Mesenchymal stem cell (in vitro differentiated cells and primary cell): ENCODE data around the gene BRD4.
"Not testable (repeated sequence)": the region's sequence is repeated elsewhere in the genome, so short reads cannot be mapped to it uniquely, and the experiment has no call there.

ENCODE experiments used
- DNase-seq: peaks from one replicate; pipeline ENCODE4 v3.0.0-alpha.2; 2013
- H2AFZ ChIP-seq: one replicate; pipeline ENCODE4 v1.6.1; 2013; ENCODE audit warnings: low read depth, mild to moderate bottlenecking, control low read depth, inconsistent platforms, low read length, moderate library complexity
- H2AK5ac ChIP-seq: 2 replicates; pipeline ENCODE4 v1.6.1; 2013; ENCODE audit warnings: low read length, moderate library complexity, mild to moderate bottlenecking, inconsistent platforms; ENCODE audit not compliant: severe bottlenecking
- H2BK120ac ChIP-seq: one replicate; pipeline ENCODE4 v1.6.1; 2013; ENCODE audit warnings: low read depth, mild to moderate bottlenecking, inconsistent platforms, low read length, moderate library complexity
- H2BK12ac ChIP-seq, 2 experiments: one replicate each; pipeline ENCODE4 v1.6.1; 2013; ENCODE audit warnings: inconsistent platforms in 2 of 2, low read length in 2 of 2, mild to moderate bottlenecking in 2 of 2, moderate library complexity in 2 of 2, control low read depth in 1 of 2
- H2BK15ac ChIP-seq: one replicate; pipeline ENCODE4 v1.6.1; 2013; ENCODE audit warnings: mild to moderate bottlenecking, low read depth, inconsistent platforms; ENCODE audit not compliant: poor library complexity, severe bottlenecking
- H2BK5ac ChIP-seq: 2 replicates; pipeline ENCODE4 v1.6.1; 2013; ENCODE audit warnings: low read depth, mild to moderate bottlenecking, low read length, control low read depth, inconsistent platforms; ENCODE audit not compliant: poor library complexity, severe bottlenecking
- H3K14ac ChIP-seq, 2 experiments: one replicate each; pipeline ENCODE4 v1.6.1; 2013; ENCODE audit warnings: inconsistent platforms in 2 of 2, low read length in 2 of 2, control low read depth in 1 of 2, mild to moderate bottlenecking in 1 of 2, moderate library complexity in 1 of 2
- H3K18ac ChIP-seq, 2 experiments: one replicate each; pipeline ENCODE4 v1.6.1; 2013; ENCODE audit warnings: inconsistent platforms in 2 of 2, low read length in 2 of 2, control low read depth in 1 of 2, low read depth in 1 of 2, mild to moderate bottlenecking in 1 of 2
- H3K23ac ChIP-seq, 2 experiments: one replicate each; pipeline ENCODE4 v1.6.1; 2013; ENCODE audit warnings: inconsistent platforms in 2 of 2, low read length in 2 of 2, mild to moderate bottlenecking in 2 of 2, moderate library complexity in 2 of 2, control low read depth in 1 of 2
- H3K27ac ChIP-seq: 2 replicates; pipeline ENCODE4 v1.5.1; 2013; ENCODE audit warnings: mild to moderate bottlenecking, moderate library complexity, low read length, control low read depth, inconsistent platforms; ENCODE audit not compliant: poor library complexity, severe bottlenecking
- H3K27me3 ChIP-seq, 2 experiments: 2 replicates each; pipeline versions ENCODE4 v1.6.1 to v1.7.0; 2013; ENCODE audit warnings: low read length in 2 of 2, mild to moderate bottlenecking in 2 of 2, moderate library complexity in 2 of 2, control low read depth in 1 of 2, inconsistent platforms in 1 of 2; ENCODE audit not compliant: control insufficient read depth in 1 of 2, insufficient read depth in 1 of 2
- H3K36me3 ChIP-seq, 2 experiments: 2 replicates each; pipeline versions ENCODE4 v1.6.1 to v1.7.0; 2013; ENCODE audit warnings: low read length in 2 of 2, control low read depth in 1 of 2, inconsistent platforms in 1 of 2, low read depth in 1 of 2, mild to moderate bottlenecking in 1 of 2; ENCODE audit not compliant: insufficient read depth in 2 of 2, control insufficient read depth in 1 of 2
- H3K4ac ChIP-seq, 2 experiments: one replicate each; pipeline ENCODE4 v1.6.1; 2013; ENCODE audit warnings: inconsistent platforms in 2 of 2, low read length in 2 of 2, mild to moderate bottlenecking in 2 of 2, moderate library complexity in 2 of 2, control low read depth in 1 of 2, low read depth in 1 of 2
- H3K4me1 ChIP-seq: 2 replicates; pipeline ENCODE4 v1.6.1; 2013; ENCODE audit warnings: low read depth, low read length, control low read depth; ENCODE audit not compliant: control insufficient read depth, insufficient read depth
- H3K4me2 ChIP-seq: 2 replicates; pipeline ENCODE4 v1.6.1; 2013; ENCODE audit warnings: low read length, mild to moderate bottlenecking, inconsistent platforms; ENCODE audit not compliant: poor library complexity, severe bottlenecking
- H3K4me3 ChIP-seq, 2 experiments: 2 replicates each; pipeline versions ENCODE4 v1.5.1 to v1.7.0; 2013; ENCODE audit warnings: low read length in 2 of 2, mild to moderate bottlenecking in 2 of 2, control low read depth in 1 of 2, low read depth in 1 of 2; ENCODE audit not compliant: insufficient read depth in 1 of 2
- H3K79me1 ChIP-seq: replicated peaks from 2 replicates; pipeline ENCODE4 v1.6.1; 2013; ENCODE audit warnings: mild to moderate bottlenecking, control low read depth, low read length, inconsistent platforms; ENCODE audit not compliant: poor library complexity, severe bottlenecking
- H3K9ac ChIP-seq: 2 replicates; pipeline ENCODE4 v1.7.0; 2013; ENCODE audit warnings: mild to moderate bottlenecking, low read length, moderate library complexity
- H3K9me3 ChIP-seq: 2 replicates; pipeline ENCODE4 v1.7.0; 2013; ENCODE audit warnings: mild to moderate bottlenecking, low read length; ENCODE audit not compliant: control insufficient read depth
- H4K8ac ChIP-seq: one replicate; pipeline ENCODE4 v1.6.1; 2013; ENCODE audit warnings: inconsistent platforms, mild to moderate bottlenecking, low read length, moderate library complexity
- H4K91ac ChIP-seq: one replicate; pipeline ENCODE4 v1.6.1; 2013; ENCODE audit warnings: mild to moderate bottlenecking, low read length, inconsistent platforms
- WGBS: methylation state at CpG from one replicate; pipeline ENCODE4 v1.1.7; 2013; ENCODE audit warnings: mixed read lengths; 5-methylcytosine and 5-hydroxymethylcytosine counted together

BRD4 gene

GRCh38 chr19:15340086-15340485 lies 7.7 kb upstream of the BRD4 start:
- H2BK5ac ChIP-seq, result no peak overlapping the region

GRCh38 chr19:15337202-15337601 lies 4.9 kb upstream of the BRD4 start:
- H4K91ac ChIP-seq, result no peak overlapping the region
- peak overlapping the region in 1 of 2 experiments; percentile 33 for H3K4me3 ChIP-seq
- H3K14ac ChIP-seq, result no peak overlapping the region
- H3K27me3 ChIP-seq, result no peaks in the 10 kb centered on the region
- H3K79me1 ChIP-seq, result peaks cover 24% of the 10 kb centered on the region
- no peak overlapping the region for H2AFZ ChIP-seq
- peaks cover 0 to 4% of the 10 kb centered on the region in 2 experiments for H3K36me3 ChIP-seq
- H2BK15ac ChIP-seq, result no peak overlapping the region
- H3K9ac ChIP-seq, result peak overlapping the region; percentile 82
- H3K23ac ChIP-seq, result no peak overlapping the region
- peak; percentile 81 for DNase-seq
- H4K8ac ChIP-seq, result no peak overlapping the region
- 62% methylated on average over 6 of the region's 8 CpGs for WGBS
- H3K18ac ChIP-seq, result no peak overlapping the region
- H3K27ac ChIP-seq, result no peak overlapping the region
- H2AK5ac ChIP-seq, result no peak overlapping the region
- H3K4me2 ChIP-seq, result no peak overlapping the region
- H2BK120ac ChIP-seq, result no peak overlapping the region
- H2BK12ac ChIP-seq, result no peak overlapping the region
- H3K4ac ChIP-seq, result no peak overlapping the region
- H3K9me3 ChIP-seq, result no peaks in the 10 kb centered on the region
- peaks cover 11% of the 10 kb centered on the region for H3K4me1 ChIP-seq
- no peak overlapping the region for H2BK5ac ChIP-seq

More at GRCh38 chr19:15340086-15340485, 7.7 kb upstream of the BRD4 start:
- Histone ChIP-seq H3K4ac (no peak overlapping the region), H3K9ac (no peak overlapping the region), H3K18ac (no peak overlapping the region), H3K4me2 (no peak overlapping the region), H3K14ac (no peak overlapping the region), H3K36me3 (peaks cover 6 to 14% of the 10 kb centered on the region in 2 experiments), H2BK15ac (no peak overlapping the region), H4K8ac (no peak overlapping the region), H3K79me1 (peaks cover 20% of the 10 kb centered on the region), H3K4me1 (peaks cover 4% of the 10 kb centered on the region), H2BK120ac (no peak overlapping the region), H3K4me3 (no peak overlapping the region), H2AFZ (no peak overlapping the region), H4K91ac (no peak overlapping the region), H2BK12ac (no peak overlapping the region), H3K9me3 (no peaks in the 10 kb centered on the region), H3K23ac (no peak overlapping the region), H3K27me3 (no peaks in the 10 kb centered on the region), H3K27ac (no peak overlapping the region), H2AK5ac (no peak overlapping the region)
- DNase-seq, result no peak
- WGBS, result 93% methylated on average over 3 of the region's 4 CpGs

GRCh38 chr19:15335992-15336391 lies 3.7 kb upstream of the BRD4 start:
- H2AK5ac ChIP-seq, H3K23ac ChIP-seq, H4K8ac ChIP-seq, H3K4me2 ChIP-seq, H3K18ac ChIP-seq, H3K4me3 ChIP-seq, H3K36me3 ChIP-seq, H2BK120ac ChIP-seq, DNase-seq, H2AFZ ChIP-seq, H2BK12ac ChIP-seq, H3K27ac ChIP-seq, H3K27me3 ChIP-seq, H2BK5ac ChIP-seq, H3K4ac ChIP-seq, H4K91ac ChIP-seq, H2BK15ac ChIP-seq, H3K9me3 ChIP-seq, H3K14ac ChIP-seq: not testable (repeated sequence)
- 82% methylated on average over 6 of the region's 7 CpGs for WGBS
- H3K79me1 ChIP-seq, result peaks cover 24% of the 10 kb centered on the region
- peaks cover 11% of the 10 kb centered on the region for H3K4me1 ChIP-seq
- peak overlapping the region; percentile 82 for H3K9ac ChIP-seq

DNA sequence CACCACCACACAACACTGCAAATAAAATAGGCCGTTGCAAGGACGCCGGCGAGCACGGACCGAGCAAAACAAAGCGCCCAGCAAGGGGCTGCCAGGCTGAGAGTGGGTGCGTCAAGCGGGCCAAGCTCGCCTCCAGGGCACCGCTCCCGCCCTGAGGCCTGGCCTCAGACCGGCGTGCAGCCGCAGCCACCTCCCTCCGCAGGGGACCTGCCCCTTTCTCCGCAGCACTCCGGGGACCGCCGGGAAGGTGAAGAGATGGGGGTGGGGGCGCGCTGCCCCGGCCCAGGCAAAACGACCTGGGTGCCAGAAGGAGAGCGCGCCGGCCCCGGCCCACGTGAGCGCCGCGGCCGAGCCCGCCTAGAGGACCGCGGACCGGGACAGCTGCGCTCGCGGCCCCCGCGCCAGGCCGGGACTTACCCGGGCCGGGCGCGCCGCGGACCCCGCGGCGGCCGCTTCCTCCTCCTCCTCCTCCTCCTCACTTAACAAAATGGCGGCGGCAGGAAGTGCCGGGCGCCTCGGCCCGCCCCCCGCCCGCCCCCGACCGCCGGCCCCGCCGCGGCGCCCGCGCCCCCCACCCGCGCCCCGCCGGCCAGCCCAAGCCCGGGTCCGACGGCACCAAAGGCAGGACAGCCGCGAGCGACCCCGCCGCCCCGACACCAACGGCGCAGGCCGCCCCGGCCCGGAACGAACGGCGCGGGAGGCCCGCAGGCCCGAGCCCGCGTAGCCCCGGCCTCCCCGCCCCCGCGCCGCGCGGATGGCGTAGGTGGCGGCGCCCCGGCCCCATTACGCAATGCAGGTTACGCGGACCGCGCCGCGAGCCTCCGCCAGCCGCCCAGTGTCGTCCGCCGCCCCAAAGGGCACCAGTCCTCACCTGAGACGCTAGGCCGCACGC lies 674 bp downstream of the BRD4 start:
- Histone ChIP-seq H4K8ac (peak overlapping the region; percentile 94), H3K4me3 (peak overlapping the region; percentile 97 to 100), H3K27me3 (no peaks in the 10 kb centered on the region), H2BK120ac (peak overlapping the region; percentile 94), H3K27ac (peak overlapping the region; percentile 51), H3K4me1 (peaks cover 16% of the 10 kb centered on the region), H2BK5ac (peak overlapping the region; percentile 90), H2AK5ac (peak overlapping the region; percentile 13), H3K4me2 (peak overlapping the region; percentile 95), H3K9ac (peak overlapping the region; percentile 98), H3K9me3 (no peaks in the 10 kb centered on the region), H2BK12ac (peak overlapping the region; percentile 49 to 89), H3K23ac (peak overlapping the region; percentile 51 to 100), H3K14ac (peak overlapping the region; percentile 92 to 100), H3K18ac (peak overlapping the region; percentile 98 to 99), H3K36me3 (no peaks in the 10 kb centered on the region), H2BK15ac (peak overlapping the region; percentile 82), H3K79me1 (peaks cover 12% of the 10 kb centered on the region), H2AFZ (peak overlapping the region; percentile 85), H3K4ac (peak overlapping the region; percentile 92 to 94), H4K91ac (peak overlapping the region; percentile 90)
- under 1% methylated on average over 61 of the region's 122 CpGs for WGBS
- DNase-seq, result peak; percentile 55
